IPS-NIHi7 (cell line): ENCODE measurements around the gene FLAD1.
"Not testable (repeated sequence)": the region's sequence is repeated elsewhere in the genome, so short reads cannot be mapped to it uniquely, and the experiment has no call there.

Source experiments
- DNase-seq: peaks from one replicate; pipeline ENCODE4 v3.0.0; 2012; ENCODE audit warnings: mixed read lengths; ENCODE audit errors: extremely low spot score

Gene FLAD1

GRCh38 chr1:154988058-154988954 lies 5.2 kb downstream of the FLAD1 start:
- DNase-seq = no peak

GRCh38 chr1:154989195-154989860 lies 6.2 kb downstream of the FLAD1 start:
- DNase-seq = no peak

- DNase-seq = no peak
Measured at GRCh38 chr1:154990276-154990675, 7.1 kb downstream of the FLAD1 start.

GRCh38 chr1:154992721-154993571 lies 9.8 kb downstream of the FLAD1 start:
- DNase-seq = peak; percentile 29

- no peak for DNase-seq
Measured at GRCh38 chr1:154993572-154994268, 10.6 kb downstream of the FLAD1 start, which contains the start of gene LENEP. Gene LENEP (plus strand): TSS chr1:154993586. CDS start chr1:154993608, 22 bp downstream.

- DNase-seq = no peak
Measured at GRCh38 chr1:154994269-154994587, 11.1 kb downstream of the FLAD1 start.

- DNase-seq = no peak
Measured at GRCh38 chr1:154994591-154994990, 11.4 kb downstream of the FLAD1 start.

- DNase-seq = not testable (repeated sequence)
Measured at GRCh38 chr1:154995301-154995983, 12.3 kb downstream of the FLAD1 start.

GRCh38 chr1:154996966-154997701 lies 14.0 kb downstream of the FLAD1 start:
- DNase-seq = no peak

GRCh38 chr1:154998201-154998780 lies 15.1 kb downstream of the FLAD1 start:
- DNase-seq = no peak

GRCh38 chr1:154998818-154999570 lies 15.8 kb downstream of the FLAD1 start:
- DNase-seq = peak; percentile 82

GRCh38 chr1:154999571-155000410 lies 16.6 kb downstream of the FLAD1 start:
- peak; percentile 65 for DNase-seq

- no peak for DNase-seq
Measured at GRCh38 chr1:155000411-155000725, 17.2 kb downstream of the FLAD1 start.

- peak; percentile 86 for DNase-seq
Measured at GRCh38 chr1:155000726-155001424, 17.7 kb downstream of the FLAD1 start.

- no peak for DNase-seq
Measured at GRCh38 chr1:155001425-155001674, 18.2 kb downstream of the FLAD1 start.

- peak; percentile 91 for DNase-seq
Measured at GRCh38 chr1:155001675-155002463, 18.7 kb downstream of the FLAD1 start.
